Measurements from ENCODE around the gene SLC2A13. TPM values are rescaled to one million over a fixed set of nuclear protein-coding genes. Genes with fewer than 3 reads are reported as not detected.

The SLC2A13 gene
- total RNA-seq, 1 experiment from 2014 or later, result 15.3 TPM

DNA sequence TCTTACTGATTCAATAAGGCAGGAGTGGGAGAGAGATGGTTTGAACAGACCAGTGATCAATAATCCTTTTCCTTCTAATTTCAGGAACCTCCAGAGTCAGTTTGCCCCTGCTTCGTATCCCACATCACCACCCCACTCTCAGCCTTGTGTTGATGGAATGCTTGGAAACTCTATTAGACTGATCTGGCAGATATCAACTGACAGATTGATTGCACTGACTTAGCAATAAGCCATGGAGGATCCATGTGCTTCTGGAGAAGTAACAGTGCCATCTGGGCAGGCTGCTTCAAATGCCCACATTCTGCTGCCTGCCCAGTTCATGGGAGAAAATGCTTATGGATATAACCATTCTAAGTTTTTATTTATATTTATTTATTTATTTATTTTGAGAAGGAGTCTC is 218.0 kb downstream of the SLC2A13 start:
- H3K36me3 Mint-ChIP-seq, result no peaks in the 10 kb centered on the region
- H3K4me3 Mint-ChIP-seq, result no peak overlapping the region
- no peaks in the 10 kb centered on the region for H3K9me3 Mint-ChIP-seq
- H3K27me3 Mint-ChIP-seq (ENCODE audit: low read depth), result no peaks in the 10 kb centered on the region
- ATAC-seq (no peak), DNase-seq (ENCODE audit: low spot score) (no peak)
- peaks cover 24% of the 10 kb centered on the region for H3K4me1 Mint-ChIP-seq
- TF ChIP-seq, protein P1, sequence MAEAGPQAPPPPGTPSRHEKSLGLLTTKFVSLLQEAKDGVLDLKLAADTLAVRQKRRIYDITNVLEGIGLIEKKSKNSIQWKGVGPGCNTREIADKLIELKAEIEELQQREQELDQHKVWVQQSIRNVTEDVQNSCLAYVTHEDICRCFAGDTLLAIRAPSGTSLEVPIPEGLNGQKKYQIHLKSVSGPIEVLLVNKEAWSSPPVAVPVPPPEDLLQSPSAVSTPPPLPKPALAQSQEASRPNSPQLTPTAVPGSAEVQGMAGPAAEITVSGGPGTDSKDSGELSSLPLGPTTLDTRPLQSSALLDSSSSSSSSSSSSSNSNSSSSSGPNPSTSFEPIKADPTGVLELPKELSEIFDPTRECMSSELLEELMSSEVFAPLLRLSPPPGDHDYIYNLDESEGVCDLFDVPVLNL (CRISPR knock-in tag; IDR thresholded peaks at IDR 0.05; ENCODE audit: borderline replicate concordance, low read depth), result no peak
- TF ChIP-seq TCF7 (CRISPR knock-in tag; IDR thresholded peaks at IDR 0.05; ENCODE audit: low read depth) (no peak), SMAD4 (CRISPR knock-in tag; IDR thresholded peaks at IDR 0.05) (no peak), GRHL2 (CRISPR knock-in tag; IDR thresholded peaks at IDR 0.05; ENCODE audit: insufficient replicate concordance, severe bottlenecking) (no peak), ATF3 (CRISPR knock-in tag; conservative IDR thresholded peaks at IDR 0.05) (no peak), FOXK1 (CRISPR knock-in tag; IDR thresholded peaks at IDR 0.05) (no peak), ZNF232 (CRISPR knock-in tag; IDR thresholded peaks at IDR 0.05) (no peak), OVOL2 (CRISPR knock-in tag; IDR thresholded peaks at IDR 0.05; ENCODE audit: borderline replicate concordance) (no peak)
- TF ChIP-seq, protein P2, sequence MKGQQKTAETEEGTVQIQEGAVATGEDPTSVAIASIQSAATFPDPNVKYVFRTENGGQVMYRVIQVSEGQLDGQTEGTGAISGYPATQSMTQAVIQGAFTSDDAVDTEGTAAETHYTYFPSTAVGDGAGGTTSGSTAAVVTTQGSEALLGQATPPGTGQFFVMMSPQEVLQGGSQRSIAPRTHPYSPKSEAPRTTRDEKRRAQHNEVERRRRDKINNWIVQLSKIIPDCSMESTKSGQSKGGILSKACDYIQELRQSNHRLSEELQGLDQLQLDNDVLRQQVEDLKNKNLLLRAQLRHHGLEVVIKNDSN (CRISPR knock-in tag; IDR thresholded peaks at IDR 0.05), result no peak
- TF ChIP-seq, protein P3, sequence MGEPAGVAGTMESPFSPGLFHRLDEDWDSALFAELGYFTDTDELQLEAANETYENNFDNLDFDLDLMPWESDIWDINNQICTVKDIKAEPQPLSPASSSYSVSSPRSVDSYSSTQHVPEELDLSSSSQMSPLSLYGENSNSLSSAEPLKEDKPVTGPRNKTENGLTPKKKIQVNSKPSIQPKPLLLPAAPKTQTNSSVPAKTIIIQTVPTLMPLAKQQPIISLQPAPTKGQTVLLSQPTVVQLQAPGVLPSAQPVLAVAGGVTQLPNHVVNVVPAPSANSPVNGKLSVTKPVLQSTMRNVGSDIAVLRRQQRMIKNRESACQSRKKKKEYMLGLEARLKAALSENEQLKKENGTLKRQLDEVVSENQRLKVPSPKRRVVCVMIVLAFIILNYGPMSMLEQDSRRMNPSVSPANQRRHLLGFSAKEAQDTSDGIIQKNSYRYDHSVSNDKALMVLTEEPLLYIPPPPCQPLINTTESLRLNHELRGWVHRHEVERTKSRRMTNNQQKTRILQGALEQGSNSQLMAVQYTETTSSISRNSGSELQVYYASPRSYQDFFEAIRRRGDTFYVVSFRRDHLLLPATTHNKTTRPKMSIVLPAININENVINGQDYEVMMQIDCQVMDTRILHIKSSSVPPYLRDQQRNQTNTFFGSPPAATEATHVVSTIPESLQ (CRISPR knock-in tag; IDR thresholded peaks at IDR 0.05), result no peak
- TF ChIP-seq, protein P4, sequence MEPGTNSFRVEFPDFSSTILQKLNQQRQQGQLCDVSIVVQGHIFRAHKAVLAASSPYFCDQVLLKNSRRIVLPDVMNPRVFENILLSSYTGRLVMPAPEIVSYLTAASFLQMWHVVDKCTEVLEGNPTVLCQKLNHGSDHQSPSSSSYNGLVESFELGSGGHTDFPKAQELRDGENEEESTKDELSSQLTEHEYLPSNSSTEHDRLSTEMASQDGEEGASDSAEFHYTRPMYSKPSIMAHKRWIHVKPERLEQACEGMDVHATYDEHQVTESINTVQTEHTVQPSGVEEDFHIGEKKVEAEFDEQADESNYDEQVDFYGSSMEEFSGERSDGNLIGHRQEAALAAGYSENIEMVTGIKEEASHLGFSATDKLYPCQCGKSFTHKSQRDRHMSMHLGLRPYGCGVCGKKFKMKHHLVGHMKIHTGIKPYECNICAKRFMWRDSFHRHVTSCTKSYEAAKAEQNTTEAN (CRISPR knock-in tag; IDR thresholded peaks at IDR 0.05), result no peak
- TF ChIP-seq, protein P5, sequence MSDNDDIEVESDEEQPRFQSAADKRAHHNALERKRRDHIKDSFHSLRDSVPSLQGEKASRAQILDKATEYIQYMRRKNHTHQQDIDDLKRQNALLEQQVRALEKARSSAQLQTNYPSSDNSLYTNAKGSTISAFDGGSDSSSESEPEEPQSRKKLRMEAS (CRISPR knock-in tag; IDR thresholded peaks at IDR 0.05), result no peak
- CTCF ChIA-PET, result no interaction called here
- POLR2A ChIA-PET, result no interaction called here
- no peak overlapping the region for H3K27ac Mint-ChIP-seq

- CTCF ChIA-PET, result no interaction called here
- Mint-ChIP-seq H3K4me3 (no peak overlapping the region), H3K27me3 (ENCODE audit: low read depth) (no peaks in the 10 kb centered on the region), H3K9me3 (peaks cover 13% of the 10 kb centered on the region), H3K27ac (no peak overlapping the region), H3K36me3 (peaks cover 9% of the 10 kb centered on the region), H3K4me1 (peaks cover 24% of the 10 kb centered on the region)
- ATAC-seq, result no peak
- POLR2A ChIA-PET, result no interaction called here
- no peak for DNase-seq (ENCODE audit: low spot score)
- TF ChIP-seq ZNF396 (CRISPR knock-in tag; IDR thresholded peaks at IDR 0.05; ENCODE audit: borderline replicate concordance) (no peak), ERG (CRISPR knock-in tag; IDR thresholded peaks at IDR 0.05) (no peak), ESRRA (CRISPR knock-in tag; IDR thresholded peaks at IDR 0.05; ENCODE audit: borderline replicate concordance) (no peak), E2F5 (CRISPR knock-in tag; IDR thresholded peaks at IDR 0.05) (no peak), TCF7 (CRISPR knock-in tag; IDR thresholded peaks at IDR 0.05; ENCODE audit: low read depth) (no peak), HMGXB4 (CRISPR knock-in tag; IDR thresholded peaks at IDR 0.05) (no peak), ARID4B (CRISPR knock-in tag; IDR thresholded peaks at IDR 0.05; ENCODE audit: borderline replicate concordance) (no peak), GTF2I (CRISPR knock-in tag; conservative IDR thresholded peaks at IDR 0.05) (no peak), ZNF416 (CRISPR knock-in tag; IDR thresholded peaks at IDR 0.05) (no peak)
Measured at GRCh38 chr12:39886106-39886505, 219.8 kb downstream of the SLC2A13 start.
